GM11168 (cell line): ENCODE results near the gene HMGB1.

ENCODE experiments used
- in situ Hi-C: fragments of 300-500 bp; cut with MboI; formaldehyde crosslinking; loops from one replicate; pipeline ENCODE4 v1.12.0; 2022; ENCODE audit warnings: low sequenced_read_pairs; ENCODE audit not compliant: unreplicated experiment

Gene HMGB1

DNA sequence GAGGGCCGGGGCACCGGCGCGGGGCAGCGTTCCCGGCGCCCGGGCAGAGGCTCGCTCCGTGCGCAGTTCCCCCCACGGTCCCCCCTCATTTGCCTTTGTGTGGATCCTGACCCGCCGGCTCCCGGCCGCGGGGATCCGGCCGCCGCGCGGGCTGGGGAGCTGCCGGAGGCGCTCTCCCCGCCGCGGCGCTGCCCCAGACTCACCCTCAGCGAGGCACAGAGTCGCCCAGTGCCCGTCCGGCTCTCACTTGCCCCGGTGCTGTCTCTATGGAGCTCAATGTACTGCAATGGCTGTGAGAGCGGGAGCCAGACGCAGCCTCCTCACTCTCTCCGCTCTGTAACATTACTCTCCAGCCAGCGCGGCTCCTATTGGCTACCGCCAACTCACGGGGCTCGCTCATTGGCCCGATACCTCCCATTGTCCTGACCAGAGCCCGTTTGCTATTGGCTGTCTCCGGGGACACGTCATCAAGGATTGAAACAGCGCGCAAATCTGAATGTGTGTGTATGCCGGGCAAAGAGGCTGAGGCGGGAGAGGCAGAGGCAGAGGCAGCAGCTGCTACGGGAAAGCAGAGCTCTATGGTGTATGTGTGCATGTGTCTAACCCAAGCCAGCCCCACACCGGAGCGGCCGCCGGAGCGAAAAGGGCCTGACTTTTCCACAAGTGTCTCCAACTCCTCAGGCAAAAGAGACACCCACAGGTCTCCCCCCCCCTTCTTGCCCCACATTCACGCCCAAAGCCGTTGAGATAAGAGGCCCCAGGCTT, at the start of gene HMGB1:
Gene HMGB1, minus strand, starts transcription at position 344 of the 765 bp plus-strand sequence. CDS start 2,256 bp downstream, outside the sequence.
- in situ Hi-C loops = no loop called here

- in situ Hi-C loops = no loop called here
Observed at GRCh38 chr13:30510811-30511371, 45.2 kb upstream of the HMGB1 start.

DNA sequence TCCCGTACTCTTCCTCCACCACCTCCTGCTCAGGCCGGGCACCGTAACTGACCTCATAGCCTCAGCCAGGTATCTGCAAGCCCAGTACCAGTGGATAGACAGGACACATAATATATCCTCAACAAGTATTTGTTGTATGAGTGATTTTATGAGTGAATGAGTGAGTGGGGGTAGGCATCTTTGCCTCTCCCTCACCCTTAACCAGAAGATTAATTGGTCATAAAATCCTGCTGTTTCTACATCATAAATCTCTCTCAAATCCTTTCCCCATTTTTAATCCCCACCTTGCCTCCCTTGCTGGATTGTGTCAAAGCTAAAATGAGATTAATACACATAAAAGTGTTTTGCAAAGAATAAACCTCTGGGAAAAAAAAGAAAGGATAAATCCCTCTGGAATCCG, 44.4 kb upstream of the HMGB1 start:
- in situ Hi-C loops = no loop called here

GRCh38 chr13:30509254-30510050, 43.7 kb upstream of the HMGB1 start:
- in situ Hi-C loops = no loop called here

- in situ Hi-C loops = no loop called here
Observed at GRCh38 chr13:30504081-30504480, 38.3 kb upstream of the HMGB1 start.

DNA sequence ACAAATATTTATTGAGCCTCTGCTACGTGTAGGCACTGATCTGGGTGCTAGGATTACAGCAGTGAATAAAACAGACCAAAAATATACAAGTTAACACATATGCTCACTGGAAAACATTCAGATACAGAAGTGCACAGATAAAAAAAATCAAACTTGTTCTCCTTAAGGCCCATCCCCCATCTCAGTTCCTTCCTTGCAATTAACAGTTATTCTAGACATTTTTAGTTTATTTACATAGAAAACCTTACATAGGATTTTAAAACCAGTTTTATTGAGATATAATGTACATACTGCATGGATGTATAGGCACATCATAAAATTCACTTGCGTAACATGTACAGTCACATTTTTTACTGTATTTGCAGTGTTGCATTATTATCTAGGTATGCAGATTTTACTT, 36.5 kb upstream of the HMGB1 start:
- in situ Hi-C loops = no loop called here

DNA sequence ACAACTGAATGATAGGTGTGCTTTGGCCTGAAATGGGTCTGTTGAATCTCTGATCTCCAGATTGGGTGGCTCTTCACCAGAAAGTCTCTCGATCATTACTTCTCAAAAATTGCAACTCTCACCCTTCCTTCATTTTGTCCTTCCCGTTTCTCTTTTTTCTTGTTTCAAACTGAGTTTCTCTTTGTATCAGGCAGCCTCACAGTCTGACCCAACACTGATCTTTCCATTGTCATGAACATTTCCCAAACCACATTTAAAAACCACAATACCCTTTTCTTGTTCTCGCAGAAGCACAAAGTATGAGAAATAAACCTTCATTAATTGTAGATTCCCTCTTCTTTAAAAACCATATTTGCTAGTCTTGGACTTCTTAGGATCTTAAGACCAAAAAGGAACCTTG, 33.6 kb upstream of the HMGB1 start:
- in situ Hi-C loops = no loop called here

GRCh38 chr13:30496147-30496546, 30.4 kb upstream of the HMGB1 start:
- in situ Hi-C loops = no loop called here

DNA sequence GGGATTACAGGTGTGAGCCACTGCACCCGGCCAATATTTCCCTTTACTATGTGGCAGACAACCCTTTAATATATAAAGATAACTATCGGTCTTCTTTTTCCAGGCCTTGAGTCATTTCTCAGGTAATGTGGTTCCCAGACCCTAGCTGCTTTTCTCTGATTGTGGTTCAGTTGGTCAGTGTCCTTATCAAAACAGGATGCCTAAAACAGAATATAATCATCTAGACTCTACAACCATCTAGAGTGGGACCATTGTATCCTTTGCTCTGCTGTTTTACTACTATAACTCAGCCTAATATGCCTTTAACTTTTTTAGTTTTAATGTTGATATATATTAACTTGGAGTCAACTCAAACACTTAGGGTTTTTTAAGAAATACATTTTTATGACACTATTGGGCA, 30.0 kb upstream of the HMGB1 start:
- in situ Hi-C loops = no loop called here

DNA sequence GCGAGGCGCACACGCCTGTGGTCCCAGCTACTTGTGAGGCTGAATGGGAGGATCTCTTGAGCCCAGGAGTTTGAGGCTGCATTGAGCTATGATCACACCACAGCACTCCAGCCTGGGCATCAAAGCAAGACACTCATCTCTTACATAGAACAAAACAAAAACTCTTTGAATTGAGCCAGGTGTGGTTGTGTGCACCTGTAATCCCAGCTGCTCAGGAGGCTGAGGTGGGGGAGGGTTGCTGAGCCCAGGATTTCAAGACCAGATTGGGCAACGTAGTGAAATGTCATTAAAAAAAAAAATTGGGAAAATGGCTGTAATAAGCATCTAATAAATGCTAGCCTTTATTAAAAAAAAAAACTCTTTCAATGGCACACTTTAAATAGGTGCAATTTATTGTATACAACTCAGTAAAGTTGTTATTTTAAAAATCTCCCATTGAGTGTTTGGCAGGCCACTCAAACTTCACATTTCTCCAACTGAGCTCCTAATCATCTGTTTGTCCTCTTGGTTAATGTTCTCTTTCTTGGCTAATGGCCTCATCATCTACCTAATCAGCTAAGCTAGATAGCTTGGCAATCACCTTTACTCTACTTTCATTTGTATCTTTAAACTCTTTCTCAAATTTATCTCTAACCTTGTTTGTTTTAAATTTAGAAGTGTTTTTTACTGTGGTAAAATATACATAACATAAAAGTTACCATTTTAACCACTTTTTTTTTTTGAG, 28.1 kb upstream of the HMGB1 start:
- in situ Hi-C loops = no loop called here

- in situ Hi-C loops = no loop called here
Observed at GRCh38 chr13:30487075-30487470, 21.3 kb upstream of the HMGB1 start.

DNA sequence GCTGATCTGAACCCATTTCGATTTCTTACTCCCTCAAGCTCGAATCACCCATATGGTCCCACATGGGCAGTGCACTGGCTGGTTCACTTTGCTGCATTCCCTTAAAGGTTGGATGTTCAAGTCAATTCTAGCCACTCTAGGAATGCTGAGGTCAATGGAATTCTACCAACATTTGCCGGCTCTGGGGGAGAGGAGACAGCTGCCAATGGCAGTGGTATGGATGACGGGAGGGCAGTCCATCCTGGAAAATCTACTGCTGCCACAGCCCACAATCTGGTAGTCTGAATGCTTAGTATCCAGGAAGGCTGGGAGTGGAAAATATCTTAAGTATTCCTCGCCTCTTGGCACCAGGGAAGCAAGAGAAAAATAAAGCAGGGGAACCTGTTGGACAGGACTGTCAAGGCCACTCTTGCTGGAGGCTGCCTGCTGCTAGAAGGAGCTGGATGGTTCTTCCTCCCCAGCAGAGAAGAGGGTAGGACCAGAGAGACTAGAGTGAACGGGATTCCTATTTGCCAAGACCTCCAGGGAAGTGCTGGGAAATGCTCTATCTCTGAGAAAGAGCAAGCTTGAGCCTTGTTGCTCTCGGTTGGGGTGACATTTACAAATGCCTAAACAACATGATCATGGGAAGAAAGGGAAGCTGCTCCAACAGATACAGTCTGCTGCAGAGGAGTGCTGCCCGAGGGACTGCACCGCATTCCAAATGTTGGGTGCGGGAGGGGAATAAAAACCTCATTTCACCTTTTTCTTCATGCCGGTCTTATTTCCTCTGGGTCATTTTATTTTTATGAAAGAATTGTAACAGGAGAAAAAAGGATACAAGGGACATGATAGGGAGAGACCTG, 20.7 kb upstream of the HMGB1 start:
- in situ Hi-C loops = no loop called here

DNA sequence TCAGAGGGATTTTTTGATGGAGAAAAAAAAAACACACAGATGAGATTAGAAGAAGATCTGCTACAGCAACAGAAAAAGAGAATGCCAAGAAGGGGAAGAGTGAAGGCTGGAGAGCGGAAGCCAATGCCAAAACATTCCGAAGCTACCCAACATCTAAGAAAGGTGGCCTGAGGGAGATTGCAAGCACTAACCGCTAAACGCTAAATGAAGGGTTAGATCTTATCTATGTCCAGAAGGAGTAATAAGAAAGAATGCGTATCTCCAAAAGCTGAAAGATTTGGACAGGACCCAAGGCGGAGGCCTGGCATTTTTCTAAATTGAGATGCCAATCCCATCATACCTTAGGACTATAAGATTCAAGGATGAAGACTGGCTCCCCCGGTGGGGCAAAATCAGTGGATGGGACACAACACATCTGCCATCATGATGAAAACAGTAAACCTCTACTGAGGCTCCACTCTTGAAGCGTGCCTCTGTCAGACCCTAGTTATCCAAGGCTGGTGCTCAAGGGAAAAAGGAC, 15.6 kb upstream of the HMGB1 start:
- in situ Hi-C loops = no loop called here

DNA sequence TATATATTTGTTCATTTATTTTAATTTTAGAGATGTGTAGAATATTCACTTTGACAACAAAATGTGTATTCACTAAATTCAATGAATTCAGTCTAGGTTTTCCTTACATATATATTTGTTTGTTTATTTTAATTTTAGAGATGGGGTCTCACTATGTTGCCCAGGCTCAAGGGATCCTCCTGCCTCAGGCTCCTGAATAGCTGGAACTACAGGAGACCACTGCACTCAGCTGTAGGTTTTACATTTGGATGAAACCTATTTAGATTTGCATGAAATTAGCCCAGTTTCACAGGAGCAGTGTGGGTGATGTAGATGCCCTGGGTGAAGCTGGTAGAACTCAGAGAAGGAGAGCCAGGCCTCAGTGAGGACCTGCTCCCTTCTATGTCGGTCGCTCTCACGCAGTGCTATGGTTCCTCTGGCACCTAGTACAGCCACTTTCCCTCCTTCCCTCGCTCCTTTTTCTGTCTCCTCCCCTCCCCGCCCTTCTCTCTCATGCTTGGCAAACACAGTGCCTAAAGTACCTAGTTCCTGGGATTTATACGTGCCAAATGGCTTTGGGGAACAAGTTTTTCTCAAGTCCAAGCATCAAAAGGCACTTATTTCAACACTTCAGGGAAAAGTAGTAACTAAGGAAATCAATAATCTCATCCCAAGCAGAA, 14.7 kb upstream of the HMGB1 start:
- in situ Hi-C loops = no loop called here

DNA sequence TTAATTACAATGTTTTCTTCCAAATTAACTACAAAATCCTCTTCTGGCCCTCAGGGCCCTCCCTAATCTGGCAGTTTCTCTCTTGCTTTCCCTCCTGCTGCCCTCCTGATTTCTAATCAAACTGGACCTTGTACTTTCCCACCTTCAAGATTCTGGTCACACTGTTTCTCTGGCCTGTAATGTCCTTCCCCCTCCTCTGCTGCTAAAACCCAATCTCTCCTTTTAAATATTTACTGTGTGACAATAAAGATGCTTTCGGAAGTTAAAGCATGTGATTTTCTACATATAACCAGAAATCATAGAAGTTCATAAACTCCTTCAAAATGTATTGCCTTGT, 14.1 kb upstream of the HMGB1 start:
- in situ Hi-C loops = no loop called here

DNA sequence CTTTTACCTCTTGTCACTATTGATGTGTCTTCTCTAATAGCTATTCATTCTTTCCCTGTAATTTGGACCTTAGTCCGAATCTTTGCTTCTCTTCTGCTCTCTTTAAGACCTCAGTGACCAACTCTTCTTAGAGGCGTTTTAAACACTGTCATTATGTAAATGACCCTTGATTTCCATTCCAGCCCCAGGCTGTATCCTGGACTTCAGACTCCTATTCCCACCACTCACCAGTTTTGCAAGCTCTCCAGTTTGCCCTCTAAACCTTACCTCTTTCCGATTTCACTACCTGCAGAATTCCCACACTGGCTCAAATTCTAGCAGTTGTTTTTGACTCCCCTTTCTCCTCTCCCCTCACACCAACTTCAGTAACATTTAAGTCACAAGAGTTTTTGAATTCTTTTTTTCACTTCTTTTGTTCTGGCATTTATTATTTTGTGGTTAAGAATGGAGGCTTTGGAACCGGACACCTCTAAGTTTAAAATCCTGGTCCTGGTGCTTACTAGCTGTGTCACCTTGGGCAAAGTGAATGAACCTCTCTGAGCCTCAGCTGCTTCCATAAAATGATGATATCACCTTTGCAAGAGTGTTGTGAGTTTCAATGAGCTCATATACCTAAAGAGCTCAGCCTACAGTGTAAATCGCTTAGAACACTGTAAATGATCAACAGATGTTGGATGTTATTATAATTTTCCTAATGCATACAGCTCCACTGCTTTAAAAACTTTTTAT, 13.6 kb upstream of the HMGB1 start:
- in situ Hi-C loops = no loop called here

DNA sequence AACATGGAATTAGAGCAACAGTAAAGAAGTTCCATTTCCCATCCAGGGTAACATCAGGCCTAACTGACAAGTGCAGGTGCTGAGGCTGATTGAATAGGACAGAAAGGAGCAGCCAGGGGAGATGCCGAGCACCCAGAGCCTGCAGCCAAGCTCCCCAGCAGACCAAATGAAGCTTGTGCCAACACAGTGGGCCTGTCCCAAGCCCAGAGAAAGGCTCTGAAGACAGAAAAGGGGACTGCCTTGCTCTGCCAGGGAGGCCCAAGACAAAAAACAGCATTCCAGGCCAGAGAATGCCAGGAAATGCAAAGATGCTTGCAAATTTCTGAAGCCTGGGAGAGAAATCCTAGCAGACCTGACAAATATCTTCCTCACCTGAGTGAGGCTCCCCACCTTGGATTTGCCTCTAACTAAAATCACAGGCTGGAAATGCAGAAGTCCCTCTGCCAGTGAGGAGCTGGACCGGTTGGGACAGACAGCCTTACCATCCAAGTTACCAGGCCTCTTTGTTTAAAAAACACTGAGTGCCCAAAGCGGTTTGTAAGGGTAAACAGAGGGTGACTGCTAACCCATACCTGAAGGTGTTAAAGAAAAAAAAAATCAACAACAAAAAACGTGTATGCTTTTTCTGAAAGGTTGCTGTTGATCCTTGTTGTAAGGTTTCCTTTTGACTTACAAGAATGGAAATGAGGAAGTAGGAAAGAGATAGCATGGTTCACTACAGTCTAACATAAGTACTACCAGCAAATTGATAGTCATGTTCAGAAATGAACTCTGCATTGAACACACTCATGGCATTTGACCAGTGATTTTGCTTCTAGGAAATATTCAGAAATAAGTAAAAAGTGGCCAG, 11.8 kb upstream of the HMGB1 start:
- in situ Hi-C loops = no loop called here

GRCh38 chr13:30473675-30474074, 7.9 kb upstream of the HMGB1 start:
- in situ Hi-C loops = no loop called here
